LHCN-M2 (cell line): Measurements from ENCODE around the gene ADGRL4. TPM values are rescaled to one million over a fixed set of nuclear protein-coding genes. Genes with fewer than 3 reads are reported as not detected.
"Not testable (repeated sequence)": the region's sequence is repeated elsewhere in the genome, so short reads cannot be mapped to it uniquely, and the experiment has no call there.

Source experiments
- DNase-seq: peaks from one replicate; pipeline ENCODE4 v3.0.0-alpha.2; 2012; ENCODE audit warnings: low read depth
- polyA plus RNA-seq: library from polyadenylated mRNA; unstranded; fragments of >200 nt; gene quantifications from one replicate; pipeline ENCODE4 v1.2.1, GENCODE V29; 2012; ENCODE audit warnings: missing spikeins
- total RNA-seq: library from RNA; depleted of rRNA; stranded (reverse); fragments of >200 nt; gene quantifications from 2 replicates; pipeline ENCODE4 v1.2.3, GENCODE V29; 2014; rRNA removed

The ADGRL4 gene
- 2.0 and 2.1 TPM in 2 replicates for total RNA-seq
- polyA plus RNA-seq: 1.0 TPM

GRCh38 chr1:79006564-79006963 lies at the start of gene ADGRL4:
Gene ADGRL4 (minus strand): TSS chr1:79006730. CDS start chr1:79006654, 76 bp downstream.
- DNase-seq: peak; percentile 5

GRCh38 chr1:79055856-79056255 lies 49.3 kb upstream of the ADGRL4 start:
- DNase-seq: no peak

DNA sequence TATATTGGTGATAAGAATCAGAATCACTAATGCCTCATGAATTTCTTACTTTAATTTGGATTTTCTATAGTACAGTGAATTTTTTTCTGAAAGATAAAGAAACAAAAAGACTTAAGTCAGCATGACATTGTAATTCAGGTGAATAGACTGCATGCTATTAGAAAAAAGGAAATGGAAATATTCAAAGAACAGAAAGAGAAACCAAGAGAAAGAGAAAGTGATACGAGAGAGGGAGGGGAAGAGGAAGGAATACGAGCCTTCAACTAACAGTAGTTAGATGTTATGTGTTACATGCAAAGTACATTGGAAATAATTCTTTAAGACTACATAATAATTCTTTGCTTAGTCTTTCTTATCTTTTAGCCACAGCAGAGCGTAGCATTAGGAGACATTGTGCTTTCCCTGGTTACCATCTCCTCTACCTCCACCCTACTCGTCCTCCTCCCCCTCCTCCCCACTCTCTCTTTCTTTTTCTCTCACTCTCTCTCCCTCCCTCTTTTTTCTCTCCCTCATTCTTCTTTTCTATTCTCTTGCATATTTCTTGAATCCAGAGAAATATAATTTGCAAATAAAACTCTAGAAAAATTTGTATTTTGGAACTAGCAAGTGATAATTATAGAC lies 46.4 kb upstream of the ADGRL4 start:
- DNase-seq: no peak

- no peak for DNase-seq
Observed at GRCh38 chr1:79044974-79045650, 38.6 kb upstream of the ADGRL4 start.

DNA sequence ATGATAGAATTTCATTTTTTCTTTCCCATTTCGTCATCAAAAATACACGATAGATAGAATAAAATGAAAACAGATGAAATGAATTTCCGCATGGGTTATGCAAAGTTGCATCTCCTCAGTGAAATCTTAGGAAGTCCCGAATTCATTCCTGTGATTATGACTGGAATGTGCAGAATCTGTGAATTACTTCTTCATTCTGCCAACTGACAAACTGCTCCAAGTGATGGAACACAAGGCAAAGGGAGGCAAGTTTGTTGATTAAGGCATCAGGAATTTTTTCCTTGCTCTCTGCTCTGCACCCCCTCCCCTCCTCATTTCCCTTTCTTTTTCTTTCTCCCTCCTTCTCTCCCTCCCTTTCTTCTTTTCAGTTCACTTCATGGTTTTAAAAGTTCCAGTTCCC lies 37.0 kb upstream of the ADGRL4 start:
- peak; percentile 25 for DNase-seq

DNA sequence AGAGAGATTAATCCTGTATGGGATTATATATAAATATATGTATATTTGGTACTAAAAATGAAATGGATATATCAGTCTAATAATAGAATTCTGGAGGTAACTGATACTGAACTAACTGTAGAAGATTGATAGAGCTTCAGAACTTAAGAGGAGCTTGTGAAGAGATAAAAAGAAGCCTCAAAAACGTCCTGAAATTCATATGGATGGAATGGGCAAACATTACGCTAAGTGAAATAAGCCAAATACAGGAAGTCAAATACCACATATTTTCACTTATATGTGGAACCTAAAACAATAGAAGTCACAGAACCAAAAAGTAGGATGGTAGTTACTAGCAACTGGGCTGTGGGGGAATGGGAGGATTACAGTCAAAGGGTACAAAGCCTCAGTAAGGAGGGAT lies 36.0 kb upstream of the ADGRL4 start:
- no peak for DNase-seq

DNA sequence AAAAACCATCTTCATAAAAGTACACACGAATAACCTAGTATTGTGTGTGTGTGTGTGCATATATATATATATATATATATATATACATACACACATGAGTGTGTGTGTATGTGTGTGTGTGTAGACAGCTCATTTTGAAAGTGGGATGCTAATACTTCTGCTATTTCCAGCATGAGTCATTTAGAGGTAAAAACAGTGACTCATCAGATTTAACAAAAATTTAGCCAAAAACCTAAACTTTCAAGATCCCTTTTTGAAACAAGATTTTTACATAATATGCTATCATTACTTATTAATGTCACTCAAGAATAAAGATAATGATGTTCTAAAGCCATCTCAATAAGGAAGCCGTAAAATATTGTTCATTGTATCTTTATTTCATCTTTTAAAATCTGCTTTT lies 35.6 kb upstream of the ADGRL4 start:
- peak; percentile 65 for DNase-seq

- DNase-seq: no peak
Observed at GRCh38 chr1:79041666-79042065, 35.1 kb upstream of the ADGRL4 start.

DNA sequence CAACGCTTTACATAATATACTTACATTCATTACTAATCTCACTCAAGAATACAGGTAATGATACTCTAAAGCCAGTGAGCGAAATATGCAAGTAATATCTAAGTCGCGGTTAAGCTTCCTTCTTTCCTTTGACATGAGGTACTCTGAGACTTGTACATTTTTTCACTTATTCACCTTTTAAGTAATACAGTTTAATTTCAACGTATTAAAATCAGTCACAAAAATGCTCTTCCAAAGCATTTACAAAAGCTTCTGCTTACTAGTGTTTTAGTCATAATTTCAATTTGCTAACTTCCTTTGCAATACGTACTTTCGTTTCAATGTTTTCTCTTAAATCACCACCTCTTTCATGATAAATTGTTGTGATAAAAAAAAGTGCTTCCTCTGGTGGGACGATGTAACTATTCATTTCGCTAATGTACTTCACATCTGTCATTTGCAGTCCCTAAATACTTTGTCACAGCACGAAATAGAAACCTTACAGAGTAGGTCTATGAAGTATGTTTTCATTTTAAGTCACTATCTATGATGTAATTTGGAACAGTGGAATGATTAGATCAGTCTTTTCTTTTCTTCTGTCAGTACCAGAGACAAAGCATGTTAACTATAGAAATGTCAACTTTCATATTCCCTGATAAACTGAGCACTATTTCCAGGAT lies 34.0 kb upstream of the ADGRL4 start:
- DNase-seq: peak; percentile 7

DNA sequence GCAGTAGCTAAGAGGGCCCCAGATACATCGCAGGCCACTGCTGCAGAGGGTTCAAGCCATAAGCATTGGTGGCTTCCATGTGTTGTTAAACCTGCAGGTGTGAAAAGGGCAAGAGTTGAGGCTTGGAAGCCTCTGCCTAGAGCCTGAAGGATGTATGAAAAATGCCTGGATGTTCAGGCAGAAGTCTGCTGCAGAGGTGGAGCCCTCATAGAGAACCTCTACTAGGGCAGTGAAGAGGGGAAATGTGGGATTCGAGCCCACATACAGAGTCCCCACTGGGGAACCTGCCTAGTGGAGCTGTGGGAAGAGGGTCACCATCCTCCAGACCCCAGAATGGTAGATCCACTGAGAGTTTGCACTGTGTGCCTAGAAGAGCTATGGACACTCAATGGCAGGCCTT lies 30.6 kb upstream of the ADGRL4 start:
- no peak for DNase-seq

GRCh38 chr1:79012500-79012899 lies 6.0 kb upstream of the ADGRL4 start:
- no peak for DNase-seq

GRCh38 chr1:79010589-79010988 lies 4.1 kb upstream of the ADGRL4 start:
- no peak for DNase-seq

DNA sequence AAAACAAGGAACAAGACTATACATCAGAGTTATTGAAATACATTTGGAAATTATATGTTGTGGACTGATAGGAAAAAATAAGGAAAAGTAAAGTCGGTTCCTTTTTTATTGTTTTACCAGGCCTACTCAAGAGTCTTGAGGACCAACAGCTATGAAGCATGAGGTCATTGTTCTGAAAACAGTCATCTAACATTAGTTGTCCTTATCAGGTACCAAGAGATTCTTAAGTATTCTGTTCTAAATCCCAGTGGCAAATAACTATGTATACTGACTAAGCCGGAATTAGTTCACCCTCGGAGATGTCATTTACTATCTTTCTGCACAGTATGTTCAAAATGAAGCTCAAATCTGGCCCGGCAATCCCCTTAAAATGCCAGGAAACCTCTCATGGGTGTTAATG lies 585 bp downstream of the ADGRL4 start:
- no peak for DNase-seq

DNA sequence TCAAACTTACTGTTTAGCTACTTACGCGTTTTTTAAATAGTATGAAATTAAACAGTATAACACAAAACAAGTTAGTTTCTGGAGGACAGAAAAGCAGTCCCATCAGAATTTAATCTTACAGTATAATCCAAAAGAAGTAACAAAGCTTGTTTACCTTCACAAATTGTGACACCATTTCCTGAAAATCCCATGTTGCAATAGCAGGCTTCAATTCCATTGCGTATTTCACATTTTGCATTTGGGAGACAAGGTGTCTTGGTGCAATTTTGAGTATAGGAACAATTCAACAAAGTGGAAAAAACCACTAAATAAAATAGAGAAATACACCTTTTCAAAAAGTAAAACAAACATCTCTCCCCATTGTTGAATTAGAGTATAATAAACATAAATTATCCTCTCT lies 1.6 kb downstream of the ADGRL4 start:
- DNase-seq: no peak

DNA sequence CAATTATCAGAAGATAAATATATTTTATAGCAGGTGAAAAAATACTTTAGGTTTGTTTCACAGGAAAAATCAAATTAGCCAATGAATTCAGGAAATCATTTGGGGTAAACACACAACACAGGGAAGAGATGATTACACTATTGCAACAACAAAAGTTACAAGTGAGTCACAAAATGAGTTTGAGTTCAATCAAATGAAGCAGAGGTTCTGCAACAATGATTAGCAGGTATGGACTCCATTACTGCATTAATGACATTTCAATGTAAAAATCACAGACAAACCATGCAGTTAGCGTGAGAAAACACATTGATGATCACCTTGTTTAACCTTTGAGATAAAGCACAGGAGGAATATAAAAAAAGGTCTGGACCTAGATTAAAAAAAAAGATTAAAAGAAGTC lies 9.7 kb downstream of the ADGRL4 start:
- DNase-seq: no peak

DNA sequence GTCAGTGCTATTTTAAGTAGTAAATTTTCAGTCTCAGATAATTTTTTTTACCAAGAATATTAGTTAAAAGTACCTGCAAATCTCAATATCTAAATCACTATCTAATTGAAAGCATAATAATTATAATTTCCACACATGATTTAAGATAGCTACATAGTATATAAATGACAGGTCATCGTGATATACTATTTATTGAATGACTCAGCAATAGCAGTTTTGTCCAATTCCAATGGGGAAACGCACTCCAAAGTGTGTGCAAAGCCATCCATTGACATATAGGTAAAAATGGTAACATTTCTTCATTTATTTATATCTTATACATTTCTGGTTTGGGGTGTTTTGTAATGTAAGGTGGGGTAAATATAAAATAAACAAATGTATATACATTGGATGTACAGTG lies 19.5 kb downstream of the ADGRL4 start:
- DNase-seq: no peak

DNA sequence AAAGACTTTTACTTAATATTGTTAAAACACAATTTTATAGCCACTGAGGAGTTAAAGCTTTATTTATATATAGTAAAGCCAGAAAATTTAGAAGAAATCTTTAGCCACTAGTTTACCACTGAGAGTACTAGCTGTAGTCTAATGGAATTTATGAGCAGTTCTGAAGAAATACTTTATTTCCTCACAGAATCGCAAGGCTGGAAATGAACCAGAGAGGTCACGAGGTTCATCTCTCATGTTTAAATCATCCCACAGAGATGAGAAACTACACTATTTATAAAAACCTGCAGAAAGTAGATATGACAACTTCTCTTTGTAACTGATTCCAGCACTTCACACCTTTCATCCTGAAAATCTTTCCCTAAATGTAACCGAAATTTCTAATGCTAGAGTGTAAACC lies 26.0 kb downstream of the ADGRL4 start:
- peak; percentile 11 for DNase-seq

GRCh38 chr1:78972723-78973122 lies 33.8 kb downstream of the ADGRL4 start:
- no peak for DNase-seq

DNA sequence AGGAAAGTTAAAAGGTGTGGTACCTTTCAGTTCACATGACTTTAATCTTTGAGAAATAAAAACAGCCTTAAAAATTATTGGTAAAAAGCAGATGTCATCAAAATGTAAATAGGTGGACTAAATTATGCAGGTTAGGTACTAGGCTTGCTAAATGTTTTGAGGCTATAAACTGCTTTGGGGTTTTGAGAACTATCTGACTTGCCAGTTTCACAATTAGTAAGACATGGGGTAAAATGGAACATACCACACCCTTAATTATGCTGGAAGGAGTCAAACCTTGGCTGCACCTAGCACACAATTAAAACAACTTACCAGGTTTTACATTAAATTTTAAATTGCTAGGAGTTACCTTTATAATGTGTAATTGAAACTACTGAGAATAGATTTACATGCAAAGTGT lies 39.4 kb downstream of the ADGRL4 start:
- not testable (repeated sequence) for DNase-seq

GRCh38 chr1:78958711-78959110 lies 47.8 kb downstream of the ADGRL4 start:
- DNase-seq: no peak

DNA sequence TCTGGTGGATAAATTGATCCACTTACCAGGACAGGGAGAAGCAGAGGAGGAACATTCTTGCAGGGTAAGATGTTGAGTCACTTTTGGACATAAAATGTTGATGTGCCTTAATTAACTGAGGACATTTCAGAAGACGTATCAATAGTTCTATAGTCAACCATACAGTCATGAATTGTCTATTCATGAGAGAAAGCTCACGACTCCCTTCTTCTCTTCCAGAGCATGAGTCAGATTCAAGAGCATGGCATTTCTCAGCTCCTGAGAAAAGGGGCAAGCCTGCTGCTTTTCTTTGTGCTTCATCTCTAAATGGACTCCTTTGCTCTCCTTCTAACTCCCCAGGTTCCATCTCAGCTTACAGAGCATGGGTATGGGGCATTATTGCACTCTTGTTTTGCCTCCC lies 55.7 kb downstream of the ADGRL4 start:
- no peak for DNase-seq

- no peak for DNase-seq
Observed at GRCh38 chr1:78949227-78949626, 57.3 kb downstream of the ADGRL4 start.

DNA sequence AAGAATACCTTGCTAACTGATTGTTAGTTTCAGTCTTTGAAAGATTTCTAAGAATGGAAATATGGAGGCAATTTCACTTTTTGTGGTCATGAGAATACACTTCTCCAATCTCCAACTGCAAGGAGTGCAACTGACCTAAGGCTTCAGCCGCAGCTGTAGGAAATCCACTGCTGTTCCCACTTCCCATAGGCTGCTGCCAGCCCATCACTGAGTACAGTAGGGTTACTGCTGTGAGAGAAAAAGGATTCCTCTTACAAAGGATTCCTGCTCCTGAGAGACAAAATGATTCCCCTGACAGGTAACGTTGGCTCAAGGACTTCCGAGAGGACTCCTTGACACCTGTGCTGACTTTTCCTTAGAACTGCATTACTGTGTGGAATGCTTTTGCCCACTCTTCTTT lies 87.4 kb downstream of the ADGRL4 start:
- no peak for DNase-seq
